Testis (tissue), 5 donors: ENCODE data around the gene RNF32. TPM values are rescaled to one million over a fixed set of nuclear protein-coding genes. Genes with fewer than 3 reads are reported as not detected.

Experiments used
- DNase-seq: peaks from one replicate; pipeline ENCODE4 v3.0.0-alpha.2; 2019
- H3K27ac ChIP-seq, 2 donors: fragments of 200-600 bp; sonication (generic); one replicate each; pipeline ENCODE4 v1.5.1; 2019
- H3K27me3 ChIP-seq: fragments of 200-600 bp; sonication (generic); one replicate; pipeline ENCODE4 v1.5.1; 2019
- H3K36me3 ChIP-seq: fragments of 200-600 bp; sonication (generic); one replicate; pipeline ENCODE4 v1.5.1; 2017; ENCODE audit warnings: low read depth; ENCODE audit errors: missing control alignments
- H3K4me1 ChIP-seq: fragments of 200-600 bp; sonication (generic); one replicate; pipeline ENCODE4 v1.5.1; 2019
- H3K4me3 ChIP-seq, 2 donors: fragments of 200-600 bp; sonication (generic); one replicate each; pipeline ENCODE4 v1.5.1; 2017 to 2019
- H3K9me3 ChIP-seq: fragments of 200-600 bp; sonication (generic); one replicate; pipeline ENCODE4 v1.5.1; 2017
- POLR2A ChIP-seq: fragments of 450-650 bp; IDR thresholded peaks from one replicate; pipeline ENCODE4 v1.6.1; 2017; ENCODE audit warnings: antibody characterized with exemption, mild to moderate bottlenecking, moderate library complexity
- WGBS, 2 donors: methylation state at CpG; one replicate each; pipeline ENCODE4 v1.1.5; 2018; 5-methylcytosine and 5-hydroxymethylcytosine counted together
- intact Hi-C: fragments of 100-400 bp; cut with DNase I; formaldehyde crosslinking; loops from one replicate; pipeline ENCODE4 v1.15.1; 2023; ENCODE audit warnings: low total_unique reads
- long read RNA-seq, 2 donors: transcript quantifications; one replicate each; lab custom pipeline, GENCODE V29; 2026
- polyA plus RNA-seq: library from polyadenylated mRNA; stranded (reverse); fragments of 350-450 nt; fragmentation: Illumina TruSeq; extraction: RNeasy Lipid Tissue Mini Kit (QIAGEN cat#74804); gene quantifications from one replicate; pipeline ENCODE4 v1.2.3, GENCODE V29; 2014; ENCODE audit warnings: low read depth, low replicate concordance; ENCODE audit not compliant: insufficient read depth
- total RNA-seq, 2 donors: library from RNA; depleted of rRNA; stranded (reverse); fragments of >200 nt; gene quantifications; one replicate each; pipeline ENCODE4 v1.2.3, GENCODE V29; 2016
- TF ChIP-seq, protein P1 (sequence below), 3 experiments: fragments of 450-650 bp in 2 of 3; fragments of 200-600 bp in 1 of 3; sonication (generic) in 1 of 3; IDR thresholded peaks; one replicate each; pipeline ENCODE4 v1.5.1; 2016 to 2019; ENCODE audit warnings: antibody characterized with exemption in 3 of 3, mild to moderate bottlenecking in 2 of 3, moderate library complexity in 1 of 3

The RNF32 gene
- total RNA-seq (10 to 100 TPM; 45.7 to 63.8 TPM), polyA plus RNA-seq (159 TPM)
- long read RNA-seq, donor 1: 0 reads
- long read RNA-seq, donor 2: 0 reads

DNA sequence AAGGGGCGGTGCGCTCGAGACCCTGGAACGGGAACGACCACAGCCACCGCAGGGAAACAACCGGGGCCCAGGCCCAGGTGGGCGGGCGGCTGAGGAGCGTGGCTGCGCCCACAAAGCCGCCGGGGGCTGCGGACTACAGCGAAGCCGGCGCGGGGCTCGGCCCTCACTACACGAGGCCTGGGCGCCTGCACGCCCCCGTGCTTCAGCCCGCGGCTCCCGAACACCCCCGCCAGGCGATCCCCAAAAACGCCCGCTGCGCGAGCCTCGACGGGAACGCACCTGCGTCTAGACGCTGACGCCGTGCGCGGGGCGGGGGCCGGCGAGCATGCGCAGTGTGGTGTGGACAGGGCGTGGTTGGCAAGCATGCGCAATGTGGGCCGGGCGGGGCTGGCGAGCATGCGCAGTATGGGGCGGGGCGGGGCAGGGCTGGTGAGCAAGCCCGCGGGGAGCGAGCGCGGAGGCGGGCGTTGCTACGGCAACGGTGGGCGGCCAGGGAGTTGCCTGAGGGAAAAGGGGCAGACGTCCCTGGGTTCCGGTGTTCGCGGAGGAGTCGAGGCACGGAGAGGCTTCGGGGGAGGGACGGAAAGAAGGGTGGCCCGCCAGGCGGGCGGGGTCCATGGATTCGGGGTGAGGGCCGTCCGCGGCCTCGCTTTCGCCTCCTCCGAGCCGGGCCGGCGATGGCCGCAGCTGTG, at the start of gene RNF32:
Gene RNF32 (plus strand): TSS at position 518 of the 692 bp plus-strand sequence. CDS start 3,104 bp downstream, outside the sequence.
- Histone ChIP-seq H3K27me3 (no peaks in the 10 kb centered on the region), H3K9me3 (no peaks in the 10 kb centered on the region), H3K27ac (peak within 1 kb of the TSS; percentile 12 to 79), H3K4me3 (peak within 1 kb of the TSS; percentile 71), H3K36me3 (no peaks in the 10 kb centered on the region), H3K4me1 (no peaks in the 10 kb centered on the region)
- peak; percentile 94 for DNase-seq
- TF ChIP-seq POLR2A: no peak
- TF ChIP-seq, protein P1, sequence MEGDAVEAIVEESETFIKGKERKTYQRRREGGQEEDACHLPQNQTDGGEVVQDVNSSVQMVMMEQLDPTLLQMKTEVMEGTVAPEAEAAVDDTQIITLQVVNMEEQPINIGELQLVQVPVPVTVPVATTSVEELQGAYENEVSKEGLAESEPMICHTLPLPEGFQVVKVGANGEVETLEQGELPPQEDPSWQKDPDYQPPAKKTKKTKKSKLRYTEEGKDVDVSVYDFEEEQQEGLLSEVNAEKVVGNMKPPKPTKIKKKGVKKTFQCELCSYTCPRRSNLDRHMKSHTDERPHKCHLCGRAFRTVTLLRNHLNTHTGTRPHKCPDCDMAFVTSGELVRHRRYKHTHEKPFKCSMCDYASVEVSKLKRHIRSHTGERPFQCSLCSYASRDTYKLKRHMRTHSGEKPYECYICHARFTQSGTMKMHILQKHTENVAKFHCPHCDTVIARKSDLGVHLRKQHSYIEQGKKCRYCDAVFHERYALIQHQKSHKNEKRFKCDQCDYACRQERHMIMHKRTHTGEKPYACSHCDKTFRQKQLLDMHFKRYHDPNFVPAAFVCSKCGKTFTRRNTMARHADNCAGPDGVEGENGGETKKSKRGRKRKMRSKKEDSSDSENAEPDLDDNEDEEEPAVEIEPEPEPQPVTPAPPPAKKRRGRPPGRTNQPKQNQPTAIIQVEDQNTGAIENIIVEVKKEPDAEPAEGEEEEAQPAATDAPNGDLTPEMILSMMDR (IDR thresholded peaks at IDR 0.05): peak in 1 of 3 experiments; percentile 22
- WGBS, 2 donors: 2 to 6% methylated on average over 15 to 76 of the region's 85 CpGs
- intact Hi-C loops: no loop called here

DNA sequence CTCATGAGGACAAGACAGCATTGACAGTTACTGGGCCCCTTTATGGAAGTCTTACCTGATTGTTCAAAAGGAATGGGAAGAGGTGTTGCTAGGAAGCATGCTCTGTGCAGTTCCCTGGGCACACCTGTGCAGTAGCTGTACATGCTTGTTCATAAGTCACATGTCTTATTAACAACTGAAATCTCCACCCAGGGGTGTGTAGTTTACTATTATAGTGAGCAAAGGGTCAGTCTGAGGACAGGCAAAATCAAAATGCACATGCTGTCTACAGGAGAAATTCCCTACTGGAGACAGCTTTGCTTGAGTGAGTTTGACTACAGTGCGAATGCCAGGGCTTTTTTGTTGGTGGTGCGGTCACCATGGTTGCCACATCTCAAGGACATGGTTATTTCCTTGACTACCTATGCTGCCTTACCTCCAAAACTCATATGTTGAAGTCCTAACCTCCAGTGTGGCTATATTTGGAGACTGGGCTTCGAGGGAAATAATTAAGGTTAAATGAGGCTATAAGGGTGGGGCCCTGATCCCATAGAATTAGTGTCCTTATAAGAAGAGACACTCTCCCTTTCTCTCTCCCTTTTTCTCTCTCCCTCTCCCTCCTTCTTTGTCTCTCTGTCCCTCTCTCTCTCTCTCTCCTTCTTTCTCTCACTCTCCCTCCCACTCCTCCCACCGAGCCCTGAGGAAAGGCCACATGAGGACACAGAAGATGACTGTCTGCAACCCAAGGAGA, 48.3 kb upstream of the RNF32 start:
- H3K36me3 ChIP-seq: no peaks in the 10 kb centered on the region
- no peak overlapping the region for H3K27ac ChIP-seq
- H3K9me3 ChIP-seq: no peaks in the 10 kb centered on the region
- DNase-seq: no peak
- TF ChIP-seq POLR2A: no peak
- TF ChIP-seq, protein P1 (IDR thresholded peaks at IDR 0.05): no peak
- no peak overlapping the region for H3K4me3 ChIP-seq
- no peaks in the 10 kb centered on the region for H3K27me3 ChIP-seq
- WGBS, 2 donors: 73 to 90% methylated on average over 4 of the region's 4 CpGs
- intact Hi-C loops: no loop called here
- no peaks in the 10 kb centered on the region for H3K4me1 ChIP-seq

DNA sequence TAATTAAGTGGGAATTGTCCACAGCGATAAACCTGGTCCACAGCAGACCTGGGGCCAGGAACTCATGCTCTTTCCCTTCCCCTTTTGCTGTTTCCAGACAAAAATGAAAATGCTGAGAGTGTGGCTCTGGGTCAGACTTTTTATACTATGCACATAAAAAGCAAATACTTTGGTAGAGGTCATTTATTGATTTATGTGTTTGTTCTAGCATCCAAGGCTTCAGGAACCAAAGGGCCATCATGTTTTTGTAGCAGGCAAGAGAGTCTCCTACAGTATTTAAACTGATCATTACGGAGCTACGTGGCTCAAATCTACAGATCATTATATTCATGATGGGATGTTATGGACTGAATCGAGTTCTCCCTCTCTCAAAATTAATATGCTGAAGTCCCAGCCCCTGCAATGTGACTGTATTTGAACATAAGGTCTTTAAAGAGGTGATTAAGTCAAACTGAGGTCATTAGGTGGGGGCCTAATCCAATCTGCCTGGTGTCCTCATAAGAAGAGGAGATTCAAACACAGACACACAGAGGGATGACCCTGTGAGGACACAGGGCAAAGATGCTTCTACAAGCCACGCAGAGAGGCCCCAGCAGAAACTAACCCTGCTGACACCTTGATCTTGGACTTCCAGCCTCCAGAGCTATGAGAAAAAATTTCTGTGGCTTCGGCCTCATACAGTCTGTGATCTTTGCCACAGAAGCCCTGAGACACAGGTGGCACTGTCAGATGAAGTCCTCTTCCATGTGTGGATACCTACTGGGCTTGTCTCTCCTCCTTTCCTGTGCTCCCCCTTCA, 46.1 kb upstream of the RNF32 start:
- intact Hi-C loops: no loop called here
- Histone ChIP-seq H3K27ac (no peak overlapping the region), H3K4me1 (no peaks in the 10 kb centered on the region), H3K9me3 (no peaks in the 10 kb centered on the region), H3K27me3 (no peaks in the 10 kb centered on the region), H3K36me3 (no peaks in the 10 kb centered on the region), H3K4me3 (no peak overlapping the region)
- DNase-seq: no peak
- WGBS, 2 donors: 85 to 96% methylated on average over 6 of the region's 6 CpGs
- TF ChIP-seq, protein P1 (IDR thresholded peaks at IDR 0.05): no peak
- no peak for TF ChIP-seq POLR2A

DNA sequence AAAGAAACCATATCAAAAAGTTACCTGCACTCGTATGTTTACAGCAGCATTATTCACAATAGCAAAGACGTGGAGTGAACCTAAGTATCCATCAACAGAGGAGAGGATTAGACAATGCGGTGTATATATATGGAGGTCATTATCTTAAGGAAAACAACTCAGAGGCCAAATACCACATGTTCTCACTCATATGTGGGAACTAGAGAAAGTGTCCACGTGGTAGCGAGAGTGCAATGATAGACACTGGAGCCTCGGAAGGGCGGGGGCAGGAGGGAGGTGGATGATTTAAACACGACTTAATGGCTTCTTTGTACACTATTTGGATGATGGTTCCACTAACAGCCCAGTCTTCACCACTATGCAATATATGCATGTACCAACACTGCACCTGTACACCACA, 40.1 kb upstream of the RNF32 start:
- TF ChIP-seq, protein P1 (IDR thresholded peaks at IDR 0.05): no peak
- no peak for TF ChIP-seq POLR2A
- H3K27ac ChIP-seq: no peak overlapping the region
- no peak for DNase-seq
- H3K4me1 ChIP-seq: no peaks in the 10 kb centered on the region
- 76 to 83% methylated on average over 8 of the region's 8 CpGs for WGBS, 2 donors
- intact Hi-C loops: no loop called here
- no peaks in the 10 kb centered on the region for H3K9me3 ChIP-seq
- no peaks in the 10 kb centered on the region for H3K27me3 ChIP-seq
- no peak overlapping the region for H3K4me3 ChIP-seq
- no peaks in the 10 kb centered on the region for H3K36me3 ChIP-seq
